Neural cell (in vitro differentiated cells): Measurements from ENCODE around the gene CISH. TPM values are rescaled to one million over a fixed set of nuclear protein-coding genes. Genes with fewer than 3 reads are reported as not detected.

Experiments
- H2AFZ ChIP-seq: fragments of 200-600, 300-800 bp; sonication (generic), shearing (Covaris generic); 2 replicates; pipeline ENCODE4 v1.6.0; 2014; ENCODE audit warnings: low read depth, mild to moderate bottlenecking, antibody characterized with exemption, low read length, moderate library complexity
- H3F3A ChIP-seq: fragments of 200-600 bp; shearing (Covaris generic); 2 replicates; pipeline ENCODE4 v1.6.1; 2016; ENCODE audit warnings: mild to moderate bottlenecking, moderate library complexity, mixed read lengths, antibody characterized with exemption, low read length; ENCODE audit not compliant: insufficient read depth, poor library complexity, severe bottlenecking
- H3K27ac ChIP-seq: fragments of 200-600, 300-800 bp; sonication (generic), shearing (Covaris generic); 2 replicates; pipeline ENCODE4 v1.5.1; 2014; ENCODE audit warnings: mild to moderate bottlenecking, low read length, moderate library complexity
- H3K27me3 ChIP-seq: fragments of 300-800, 200-600 bp; sonication (generic), shearing (Covaris generic); 2 replicates; pipeline ENCODE4 v1.6.0; 2014; ENCODE audit warnings: mild to moderate bottlenecking, low read depth, low read length, moderate library complexity; ENCODE audit not compliant: insufficient read depth
- H3K36me3 ChIP-seq: fragments of 300-800, 200-600 bp; sonication (generic), shearing (Covaris generic); 2 replicates; pipeline ENCODE4 v1.5.1; 2014; ENCODE audit warnings: mild to moderate bottlenecking, antibody characterized with exemption, low read length, moderate library complexity; ENCODE audit not compliant: insufficient read depth
- H3K4me2 ChIP-seq: fragments of 300-800, 200-600 bp; sonication (generic), shearing (Covaris generic); 2 replicates; pipeline ENCODE4 v1.6.0; 2014; ENCODE audit warnings: mild to moderate bottlenecking, low read length
- H3K4me3 ChIP-seq: fragments of 300-800, 200-600 bp; sonication (generic), shearing (Covaris generic); 2 replicates; pipeline ENCODE4 v1.5.1; 2014; ENCODE audit warnings: mild to moderate bottlenecking, low read length, moderate library complexity
- H3K79me2 ChIP-seq: fragments of 200-600 bp; shearing (Covaris generic); replicated peaks from 2 replicates; pipeline ENCODE4 v1.6.0; 2014; ENCODE audit warnings: mild to moderate bottlenecking, low read length, moderate library complexity; ENCODE audit not compliant: insufficient read depth
- H3K9ac ChIP-seq: fragments of 300-800, 200-600 bp; sonication (generic), shearing (Covaris generic); 2 replicates; pipeline ENCODE4 v1.6.1; 2016; ENCODE audit warnings: mild to moderate bottlenecking, low read length, mixed read lengths
- H3K9me2 ChIP-seq: fragments of 200-600 bp; shearing (Covaris generic); 2 replicates; pipeline ENCODE4 v1.6.1; 2016; ENCODE audit warnings: mild to moderate bottlenecking, low read length, mixed read lengths; ENCODE audit not compliant: insufficient read depth
- H3K9me3 ChIP-seq: fragments of 200-600, 300-800 bp; sonication (generic), shearing (Covaris generic); 2 replicates; pipeline ENCODE4 v1.6.1; 2016; ENCODE audit warnings: mild to moderate bottlenecking, mixed run types, low read length, moderate library complexity, mixed read lengths
- H4K20me1 ChIP-seq: fragments of 200-600 bp; shearing (Covaris generic); 2 replicates; pipeline ENCODE4 v1.6.1; 2016; ENCODE audit warnings: mild to moderate bottlenecking, mixed run types; ENCODE audit not compliant: insufficient read depth
- CTCF ChIP-seq: fragments of 450-650 bp; IDR thresholded peaks from 2 replicates; pipeline ENCODE4 v1.5.1; 2014; ENCODE audit warnings: antibody characterized with exemption, mild to moderate bottlenecking, moderate library complexity; ENCODE audit not compliant: poor library complexity, severe bottlenecking
- EP300 ChIP-seq: fragments of 450-650 bp; conservative IDR thresholded peaks from 2 replicates; pipeline ENCODE4 v1.6.1; 2014; ENCODE audit warnings: antibody characterized with exemption, mild to moderate bottlenecking, moderate library complexity; ENCODE audit not compliant: poor library complexity, severe bottlenecking
- EZH2 ChIP-seq: fragments of 200-600, 300-800 bp; shearing (Covaris generic), sonication (generic); IDR thresholded peaks from 2 replicates; pipeline ENCODE4 v1.6.1; 2014; ENCODE audit warnings: antibody characterized with exemption, low read length, borderline replicate concordance, mild to moderate bottlenecking; ENCODE audit not compliant: insufficient read depth, poor library complexity, severe bottlenecking
- MXI1 ChIP-seq: fragments of 450-650 bp; conservative IDR thresholded peaks from 2 replicates; pipeline ENCODE4 v1.6.1; 2014; ENCODE audit warnings: antibody characterized with exemption, mild to moderate bottlenecking; ENCODE audit not compliant: poor library complexity, severe bottlenecking
- POLR2AphosphoS5 ChIP-seq: IDR thresholded peaks from 2 replicates; pipeline ENCODE4 v1.6.1; 2012
- RAD21 ChIP-seq: fragments of 450-650 bp; conservative IDR thresholded peaks from 2 replicates; pipeline ENCODE4 v1.6.1; 2014; ENCODE audit warnings: antibody characterized with exemption, mild to moderate bottlenecking, moderate library complexity
- REST ChIP-seq: IDR thresholded peaks from 2 replicates; pipeline ENCODE4 v1.6.1; 2012; ENCODE audit warnings: borderline replicate concordance
- SMC3 ChIP-seq: fragments of 450-650 bp; conservative IDR thresholded peaks from 2 replicates; pipeline ENCODE4 v1.6.1; 2014; ENCODE audit warnings: antibody characterized with exemption, mild to moderate bottlenecking, moderate library complexity; ENCODE audit not compliant: poor library complexity
- TAF1 ChIP-seq: IDR thresholded peaks from 2 replicates; pipeline ENCODE4 v1.6.1; 2012; ENCODE audit warnings: low read depth
- polyA plus RNA-seq: library from polyadenylated mRNA; depleted of rRNA; stranded (reverse); fragments of >200 nt; gene quantifications from 2 replicates; pipeline ENCODE4 v1.2.3, GENCODE V29; 2014

Gene CISH
- polyA plus RNA-seq, 1 donor from 2014 or later: not detected

- Histone ChIP-seq H4K20me1 (no peaks in the 10 kb centered on the region), H3K9me2 (no peaks in the 10 kb centered on the region), H3K36me3 (no peaks in the 10 kb centered on the region), H3K4me2 (no peak overlapping the region), H2AFZ (no peak overlapping the region), H3K79me2 (no peaks in the 10 kb centered on the region), H3K27ac (no peak overlapping the region), H3K9me3 (no peaks in the 10 kb centered on the region), H3K4me3 (no peak overlapping the region), H3F3A (no peaks in the 10 kb centered on the region), H3K9ac (no peak overlapping the region), H3K27me3 (no peaks in the 10 kb centered on the region)
- no peak for TF ChIP-seq POLR2AphosphoS5
- no peak for TF ChIP-seq EZH2
- no peak for TF ChIP-seq TAF1
- TF ChIP-seq REST: no peak
- TF ChIP-seq SMC3: no peak
- TF ChIP-seq RAD21: no peak
Measured at GRCh38 chr3:50602595-50603191, 8.9 kb downstream of the CISH start.

GRCh38 chr3:50600841-50601591 is 10.6 kb downstream of the CISH start:
- Histone ChIP-seq H3K79me2 (no peaks in the 10 kb centered on the region), H2AFZ (no peak overlapping the region), H3K36me3 (no peaks in the 10 kb centered on the region), H3K27me3 (no peaks in the 10 kb centered on the region), H3F3A (no peaks in the 10 kb centered on the region), H3K9me2 (no peaks in the 10 kb centered on the region), H3K4me3 (no peak overlapping the region), H3K4me2 (no peak overlapping the region), H3K9ac (no peak overlapping the region), H4K20me1 (no peaks in the 10 kb centered on the region), H3K9me3 (no peaks in the 10 kb centered on the region), H3K27ac (no peak overlapping the region)
- TF ChIP-seq EP300 (no peak), CTCF (no peak), EZH2 (no peak), MXI1 (no peak), SMC3 (no peak), REST (no peak), TAF1 (no peak), RAD21 (no peak), POLR2AphosphoS5 (no peak)
